HTERT RPE-1 (cell line): ENCODE results near the gene TRIM46.
"Not testable (repeated sequence)": the region's sequence is repeated elsewhere in the genome, so short reads cannot be mapped to it uniquely, and the experiment has no call there.

Experiments
- in situ Hi-C: fragments of 300-500 bp; cut with MboI; formaldehyde crosslinking; loops from 4 replicates; pipeline ENCODE4 v1.14.3; 2020; ENCODE audit warnings: low sequenced_read_pairs

Gene TRIM46

GRCh38 chr1:155226188-155226909 lies 52.7 kb downstream of the TRIM46 start:
- in situ Hi-C loops, result no loop called here

GRCh38 chr1:155226910-155227260 lies 53.2 kb downstream of the TRIM46 start:
- in situ Hi-C loops, result no loop called here

GRCh38 chr1:155227261-155228095 lies 53.8 kb downstream of the TRIM46 start:
- in situ Hi-C loops, result no loop called here

- in situ Hi-C loops, result no loop called here
Measured at GRCh38 chr1:155228096-155228427, 54.4 kb downstream of the TRIM46 start.

- in situ Hi-C loops, result not testable (repeated sequence)
Measured at GRCh38 chr1:155231302-155231701, 57.7 kb downstream of the TRIM46 start.

- in situ Hi-C loops, result not testable (repeated sequence)
Measured at GRCh38 chr1:155232001-155232978, 58.6 kb downstream of the TRIM46 start.

- in situ Hi-C loops, result not testable (repeated sequence)
Measured at GRCh38 chr1:155233502-155233901, 59.9 kb downstream of the TRIM46 start.
